CD4-positive, alpha-beta T cell treated with Interleukin-15 for 4 hours (primary cell): ENCODE results near the gene CKM.

Experiments used
- DNase-seq: peaks from one replicate; pipeline ENCODE4 v3.0.0-alpha.2; 2020; ENCODE audit warnings: low spot score

Gene CKM

GRCh38 chr19:45322744-45323281, at the start of gene CKM:
CKM (minus strand) TSS chr19:45322875; CDS start chr19:45319713, 3,162 bp downstream.
- no peak for DNase-seq

- peak; percentile 100 for DNase-seq
These were observed 47.9 kb upstream of the CKM start, which contains the start of gene ERCC2 for GRCh38 chr19:45370410-45371204. ERCC2 (minus strand) TSS chr19:45370573; CDS start chr19:45370540, 33 bp downstream.

GRCh38 chr19:45368737-45369340, 46.2 kb upstream of the CKM start:
- no peak for DNase-seq

- DNase-seq, result no peak
These were observed 45.5 kb upstream of the CKM start for GRCh38 chr19:45368127-45368526.

GRCh38 chr19:45364696-45365095, 42.0 kb upstream of the CKM start:
- no peak for DNase-seq

GRCh38 chr19:45363861-45364459, 41.3 kb upstream of the CKM start:
- DNase-seq, result no peak

GRCh38 chr19:45362291-45362690, 39.6 kb upstream of the CKM start:
- DNase-seq, result no peak

- no peak for DNase-seq
These were observed 38.9 kb upstream of the CKM start for GRCh38 chr19:45361608-45362007.

GRCh38 chr19:45358213-45358792, 35.6 kb upstream of the CKM start:
- DNase-seq, result no peak

GRCh38 chr19:45357445-45357783, 34.7 kb upstream of the CKM start:
- DNase-seq, result no peak

GRCh38 chr19:45356760-45357444, 34.2 kb upstream of the CKM start:
- DNase-seq, result no peak

GRCh38 chr19:45355910-45356309, 33.2 kb upstream of the CKM start:
- DNase-seq, result no peak

- no peak for DNase-seq
These were observed 32.7 kb upstream of the CKM start for GRCh38 chr19:45355402-45355801.

- DNase-seq, result no peak
These were observed 31.7 kb upstream of the CKM start for GRCh38 chr19:45354241-45354842.

- DNase-seq, result no peak
These were observed 30.5 kb upstream of the CKM start for GRCh38 chr19:45352914-45353796.

GRCh38 chr19:45352471-45352870, 29.8 kb upstream of the CKM start:
- no peak for DNase-seq

- DNase-seq, result no peak
These were observed 29.4 kb upstream of the CKM start for GRCh38 chr19:45352062-45352461.

- no peak for DNase-seq
These were observed 28.8 kb upstream of the CKM start for GRCh38 chr19:45351401-45351952.

- DNase-seq, result no peak
These were observed 27.9 kb upstream of the CKM start for GRCh38 chr19:45350477-45351058.

- no peak for DNase-seq
These were observed 26.8 kb upstream of the CKM start for GRCh38 chr19:45349430-45349941.
